Measurements from ENCODE around the gene NRDC. TPM values are rescaled to one million over a fixed set of nuclear protein-coding genes. Genes with fewer than 3 reads are reported as not detected.

NRDC gene
- total RNA-seq, 1 experiment from 2014 or later: 182 TPM

DNA sequence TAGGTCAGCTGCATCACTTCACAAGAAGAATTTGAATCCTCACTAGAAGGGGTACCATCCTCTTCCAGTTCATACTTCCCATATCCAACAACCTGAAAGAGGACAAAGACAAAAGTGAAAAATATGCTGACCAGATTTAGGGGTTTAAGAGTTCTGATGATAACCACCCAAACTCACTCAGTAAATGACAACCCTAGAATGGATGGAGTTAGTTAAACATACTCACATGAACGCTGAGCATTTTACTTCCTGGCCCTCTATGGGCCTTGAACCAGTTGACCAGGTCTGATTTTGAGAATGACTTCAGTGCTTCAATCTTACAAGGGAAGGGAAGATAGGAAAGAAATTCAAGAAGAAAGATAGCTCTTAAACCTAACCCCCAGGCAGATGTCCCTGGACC is 89.2 kb downstream of the NRDC start:
- DNase-seq (ENCODE audit: low read depth, low spot score) (no peak), ATAC-seq (no peak)
- Histone ChIP-seq H3K9ac (ENCODE audit: low read length) (no peak overlapping the region), H3K4me2 (ENCODE audit: low read length) (no peak overlapping the region), H3K4me3 (replicated peaks in 1 of 2; ENCODE audit: low read depth in 1 of 2, low read length in 2 of 2) (no peak overlapping the region), H4K20me1 (ENCODE audit: insufficient read depth) (no peaks in the 10 kb centered on the region), H2AFZ (ENCODE audit: low read depth, low read length, poor library complexity, severe bottlenecking) (no peak overlapping the region), H3K27me3 (ENCODE audit: insufficient read depth, low read length) (no peaks in the 10 kb centered on the region), H3K27ac (ENCODE audit: low read depth, low read length) (no peak overlapping the region), H3K36me3 (ENCODE audit: control insufficient read depth in 1 of 2, insufficient read depth in 2 of 2, low read length in 2 of 2) (peaks cover 47 to 54% of the 10 kb centered on the region in 2 experiments; a peak in 3 of 4 replicates), H3K9me3 (ENCODE audit: control insufficient read depth in 1 of 2, insufficient read depth in 1 of 2, low read depth in 1 of 2, low read length in 2 of 2) (no peaks in the 10 kb centered on the region), H3K4me1 (ENCODE audit: control insufficient read depth in 1 of 2, insufficient read depth in 2 of 2, low read length in 2 of 2) (no peaks in the 10 kb centered on the region), H3K9me2 (ENCODE audit: insufficient read depth) (no peaks in the 10 kb centered on the region), H3K79me2 (ENCODE audit: insufficient read depth, low read length) (no peaks in the 10 kb centered on the region)
- POLR2A ChIA-PET: no interaction called here
- intact Hi-C loops (cut with micrococcal nuclease): no loop called here
- BruUV-seq (replicated peaks): no TSS peak
- no peak for TF ChIP-seq ZFX (IDR thresholded peaks at IDR 0.05)
- no peak for TF ChIP-seq CEBPB (IDR thresholded peaks at IDR 0.05; ENCODE audit: low read depth)
- no peak for TF ChIP-seq CBX3 (IDR thresholded peaks at IDR 0.05; ENCODE audit: low read depth)
- no peak for TF ChIP-seq RAD21 (IDR thresholded peaks at IDR 0.05; ENCODE audit: low read depth)
- no peak for TF ChIP-seq YY1 (IDR thresholded peaks at IDR 0.05; ENCODE audit: extremely low read depth, insufficient replicate concordance, low read depth, low read length)
- TF ChIP-seq SRF (IDR thresholded peaks at IDR 0.05; ENCODE audit: low read depth): no peak
- RAD21 ChIA-PET (ENCODE audit: low non-redundant PET in 1 of 2, low total read pairs in 2 of 2, uncharacterized antibody in 2 of 2, unreplicated experiment in 2 of 2): no interaction called here
- CTCF ChIA-PET: no interaction called here

DNA sequence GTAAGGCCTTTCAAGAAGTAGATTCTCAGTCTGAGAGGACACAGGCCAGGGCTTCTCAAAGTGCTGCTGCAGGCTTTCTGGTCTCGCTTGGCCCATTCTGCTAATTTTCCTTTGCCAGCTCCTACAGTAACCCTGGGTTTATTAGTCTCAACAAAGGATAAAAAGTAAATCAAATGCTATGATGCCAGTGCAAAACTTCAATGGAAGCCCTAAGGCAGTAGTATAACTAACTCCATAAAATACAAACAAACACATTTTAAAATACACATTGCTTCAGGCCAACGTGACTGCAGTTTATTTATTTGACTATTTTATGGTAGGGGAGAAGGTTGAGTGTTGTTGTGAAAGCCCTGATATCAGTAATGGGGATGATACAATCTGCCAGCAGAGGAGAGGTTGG is 89.6 kb downstream of the NRDC start:
- H3K36me3 ChIP-seq (ENCODE audit: control insufficient read depth in 1 of 2, insufficient read depth in 2 of 2, low read length in 2 of 2): peaks cover 47 to 52% of the 10 kb centered on the region in 2 experiments; a peak in 3 of 4 replicates
- intact Hi-C loops (cut with micrococcal nuclease): no loop called here
- ChIA-PET CTCF (no interaction called here), POLR2A (no interaction called here), RAD21 (ENCODE audit: low non-redundant PET in 1 of 2, low total read pairs in 2 of 2, uncharacterized antibody in 2 of 2, unreplicated experiment in 2 of 2) (no interaction called here)
- no peak overlapping the region for H3K27ac ChIP-seq (ENCODE audit: low read depth, low read length)
- no peak overlapping the region for H3K4me2 ChIP-seq (ENCODE audit: low read length)
- BruUV-seq (replicated peaks): no TSS peak
- H3K9ac ChIP-seq (ENCODE audit: low read length): no peak overlapping the region
- H3K9me2 ChIP-seq (ENCODE audit: insufficient read depth): no peaks in the 10 kb centered on the region
- no peak overlapping the region for H2AFZ ChIP-seq (ENCODE audit: low read depth, low read length, poor library complexity, severe bottlenecking)
- ATAC-seq: no peak
- H3K27me3 ChIP-seq (ENCODE audit: insufficient read depth, low read length): no peaks in the 10 kb centered on the region
- no peak overlapping the region for H3K4me3 ChIP-seq (replicated peaks in 1 of 2; ENCODE audit: low read depth in 1 of 2, low read length in 2 of 2)
- no peaks in the 10 kb centered on the region for H3K9me3 ChIP-seq (ENCODE audit: control insufficient read depth in 1 of 2, insufficient read depth in 1 of 2, low read depth in 1 of 2, low read length in 2 of 2)
- no peak for TF ChIP-seq ELF1 (IDR thresholded peaks at IDR 0.05; ENCODE audit: borderline replicate concordance, low read depth)
- TF ChIP-seq, protein P1, sequence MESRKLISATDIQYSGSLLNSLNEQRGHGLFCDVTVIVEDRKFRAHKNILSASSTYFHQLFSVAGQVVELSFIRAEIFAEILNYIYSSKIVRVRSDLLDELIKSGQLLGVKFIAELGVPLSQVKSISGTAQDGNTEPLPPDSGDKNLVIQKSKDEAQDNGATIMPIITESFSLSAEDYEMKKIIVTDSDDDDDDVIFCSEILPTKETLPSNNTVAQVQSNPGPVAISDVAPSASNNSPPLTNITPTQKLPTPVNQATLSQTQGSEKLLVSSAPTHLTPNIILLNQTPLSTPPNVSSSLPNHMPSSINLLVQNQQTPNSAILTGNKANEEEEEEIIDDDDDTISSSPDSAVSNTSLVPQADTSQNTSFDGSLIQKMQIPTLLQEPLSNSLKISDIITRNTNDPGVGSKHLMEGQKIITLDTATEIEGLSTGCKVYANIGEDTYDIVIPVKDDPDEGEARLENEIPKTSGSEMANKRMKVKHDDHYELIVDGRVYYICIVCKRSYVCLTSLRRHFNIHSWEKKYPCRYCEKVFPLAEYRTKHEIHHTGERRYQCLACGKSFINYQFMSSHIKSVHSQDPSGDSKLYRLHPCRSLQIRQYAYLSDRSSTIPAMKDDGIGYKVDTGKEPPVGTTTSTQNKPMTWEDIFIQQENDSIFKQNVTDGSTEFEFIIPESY (IDR thresholded peaks at IDR 0.05; ENCODE audit: extremely low read depth, insufficient replicate concordance, low read length): no peak
- no peak for TF ChIP-seq CEBPB (IDR thresholded peaks at IDR 0.05; ENCODE audit: low read depth)
- TF ChIP-seq SRF (IDR thresholded peaks at IDR 0.05; ENCODE audit: low read depth): no peak
- TF ChIP-seq SP1 (IDR thresholded peaks at IDR 0.05; ENCODE audit: low read depth): no peak
- H3K4me1 ChIP-seq (ENCODE audit: control insufficient read depth in 1 of 2, insufficient read depth in 2 of 2, low read length in 2 of 2): no peaks in the 10 kb centered on the region
- no peak for DNase-seq (ENCODE audit: low read depth, low spot score)
- H3K79me2 ChIP-seq (ENCODE audit: insufficient read depth, low read length): no peaks in the 10 kb centered on the region
- no peaks in the 10 kb centered on the region for H4K20me1 ChIP-seq (ENCODE audit: insufficient read depth)
